Tibial artery (tissue), 4 donors: Measurements from ENCODE around the gene FRMD4A.
A peak's percentile ranks its signal among the peaks of the same experiment; 100 is the strongest.

Experiments
- DNase-seq, 2 donors: peaks; one replicate each; pipeline ENCODE4 v3.0.0-alpha.2; 2019
- H3K27ac ChIP-seq, 2 donors: fragments of 200-600 bp; sonication (generic) in 1 of 2; 1 replicate in 1 of 2; 2 replicates in 1 of 2; pipeline ENCODE4 v1.5.1; 2018 to 2019; ENCODE audit warnings: mild to moderate bottlenecking in 1 of 2
- H3K27me3 ChIP-seq, 2 donors: fragments of 200-600 bp; sonication (generic) in 1 of 2; one replicate each; pipeline versions ENCODE4 v1.5.1 to v1.6.0; 2016 to 2019
- H3K36me3 ChIP-seq, 3 donors: fragments of 200-600 bp; sonication (generic) in 2 of 3; one replicate each; pipeline ENCODE4 v1.5.1; 2016 to 2019; ENCODE audit warnings: mild to moderate bottlenecking in 2 of 3
- H3K4me1 ChIP-seq, 4 donors: fragments of 200-600 bp; sonication (generic) in 2 of 4; 1 replicate in 3 of 4; 2 replicates in 1 of 4; pipeline ENCODE4 v1.5.1; 2016 to 2019
- H3K4me3 ChIP-seq, 2 donors: fragments of 200-600 bp; sonication (generic) in 1 of 2; 1 replicate in 1 of 2; 2 replicates in 1 of 2; pipeline ENCODE4 v1.5.1; 2018 to 2019; ENCODE audit warnings: mild to moderate bottlenecking in 2 of 2
- H3K9me3 ChIP-seq, 3 donors: fragments of 200-600 bp; sonication (generic) in 1 of 3; one replicate each; pipeline ENCODE4 v1.5.1; 2016 to 2019
- intact Hi-C: fragments of 100-400 bp; cut with DNase I; formaldehyde crosslinking; loops from one replicate; pipeline ENCODE4 v1.15.0; 2023; ENCODE audit warnings: low total_unique reads
- TF ChIP-seq, protein P1 (sequence below), 2 experiments: fragments of 200-600 bp in 1 of 2; fragments of 450-650 bp in 1 of 2; IDR thresholded peaks; one replicate each; pipeline ENCODE4 v1.5.1; 2017 to 2019; ENCODE audit warnings: antibody characterized with exemption in 2 of 2, mild to moderate bottlenecking in 1 of 2, moderate library complexity in 1 of 2

The FRMD4A gene

GRCh38 chr10:13860886-13861285 lies 469.8 kb downstream of the FRMD4A start:
- peaks cover 4 to 61% (median 21%) of the 10 kb centered on the region in 4 donors for H3K4me1 ChIP-seq
- TF ChIP-seq, protein P1, sequence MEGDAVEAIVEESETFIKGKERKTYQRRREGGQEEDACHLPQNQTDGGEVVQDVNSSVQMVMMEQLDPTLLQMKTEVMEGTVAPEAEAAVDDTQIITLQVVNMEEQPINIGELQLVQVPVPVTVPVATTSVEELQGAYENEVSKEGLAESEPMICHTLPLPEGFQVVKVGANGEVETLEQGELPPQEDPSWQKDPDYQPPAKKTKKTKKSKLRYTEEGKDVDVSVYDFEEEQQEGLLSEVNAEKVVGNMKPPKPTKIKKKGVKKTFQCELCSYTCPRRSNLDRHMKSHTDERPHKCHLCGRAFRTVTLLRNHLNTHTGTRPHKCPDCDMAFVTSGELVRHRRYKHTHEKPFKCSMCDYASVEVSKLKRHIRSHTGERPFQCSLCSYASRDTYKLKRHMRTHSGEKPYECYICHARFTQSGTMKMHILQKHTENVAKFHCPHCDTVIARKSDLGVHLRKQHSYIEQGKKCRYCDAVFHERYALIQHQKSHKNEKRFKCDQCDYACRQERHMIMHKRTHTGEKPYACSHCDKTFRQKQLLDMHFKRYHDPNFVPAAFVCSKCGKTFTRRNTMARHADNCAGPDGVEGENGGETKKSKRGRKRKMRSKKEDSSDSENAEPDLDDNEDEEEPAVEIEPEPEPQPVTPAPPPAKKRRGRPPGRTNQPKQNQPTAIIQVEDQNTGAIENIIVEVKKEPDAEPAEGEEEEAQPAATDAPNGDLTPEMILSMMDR (IDR thresholded peaks at IDR 0.05) = no peak
- peak overlapping the region; percentile 36 to 44 for H3K27ac ChIP-seq
- H3K36me3 ChIP-seq = no peaks in the 10 kb centered on the region
- intact Hi-C loops = no loop called here
- no peak overlapping the region for H3K4me3 ChIP-seq
- DNase-seq = no peak
- H3K27me3 ChIP-seq = no peaks in the 10 kb centered on the region
- H3K9me3 ChIP-seq = no peaks in the 10 kb centered on the region

DNA sequence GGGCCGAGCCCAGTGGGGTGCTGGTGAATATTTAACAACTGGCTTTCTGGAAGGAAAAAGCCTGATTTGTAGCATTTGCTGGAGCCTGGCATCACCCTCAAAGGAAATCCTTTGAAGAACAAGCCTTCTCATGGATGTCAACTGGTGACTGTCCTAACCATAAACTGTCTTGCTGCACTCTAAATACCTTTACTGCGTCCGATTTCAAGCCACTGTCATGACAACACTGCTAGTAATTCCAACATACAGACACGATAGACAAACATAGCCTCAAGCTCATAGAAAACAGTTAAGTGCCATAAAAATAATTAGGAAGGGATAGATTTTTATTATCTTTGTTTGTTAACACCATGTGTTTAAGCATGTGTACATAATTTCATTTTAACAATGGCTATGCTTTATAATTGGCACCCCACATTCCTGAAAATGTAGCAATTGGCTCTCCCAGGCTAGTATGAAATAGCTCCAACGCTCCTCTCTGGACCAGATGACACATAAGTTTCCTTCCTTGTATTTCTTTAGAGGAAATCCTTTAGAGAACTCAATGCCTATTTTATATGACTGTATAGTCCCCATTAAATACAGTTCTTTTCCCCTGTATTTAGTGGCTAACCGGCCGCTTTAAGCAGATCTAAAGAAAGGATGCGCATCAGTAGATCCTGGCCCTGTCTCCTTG lies 470.6 kb downstream of the FRMD4A start:
- intact Hi-C loops = no loop called here
- Histone ChIP-seq H3K9me3 (no peaks in the 10 kb centered on the region), H3K4me3 (no peak overlapping the region), H3K27ac (peak overlapping the region; percentile 36 to 44), H3K27me3 (no peaks in the 10 kb centered on the region), H3K36me3 (no peaks in the 10 kb centered on the region), H3K4me1 (peaks cover 4 to 58% (median 22%) of the 10 kb centered on the region in 4 donors)
- TF ChIP-seq, protein P1 (IDR thresholded peaks at IDR 0.05) = no peak
- no peak for DNase-seq

DNA sequence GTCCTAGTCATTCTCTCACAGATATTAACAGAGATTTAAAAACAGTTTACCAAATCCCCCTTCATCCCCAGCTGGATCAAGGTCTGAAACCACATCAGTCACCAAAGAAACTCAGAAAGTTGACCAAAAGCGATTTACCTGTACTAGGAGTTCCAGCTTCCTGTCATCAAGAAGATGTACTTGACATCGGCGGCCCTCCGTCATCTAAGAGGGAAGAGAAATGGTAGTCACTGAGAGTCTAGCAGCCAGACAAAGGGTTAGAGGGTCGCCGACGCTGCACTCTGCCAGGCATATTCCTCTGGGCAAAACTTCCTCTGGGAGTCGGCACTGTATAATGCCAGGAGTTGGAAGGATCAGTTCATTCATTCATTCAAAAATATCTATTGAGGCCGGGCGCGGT lies 472.0 kb downstream of the FRMD4A start:
- TF ChIP-seq, protein P1 (IDR thresholded peaks at IDR 0.05) = no peak
- intact Hi-C loops = no loop called here
- H3K36me3 ChIP-seq = no peaks in the 10 kb centered on the region
- no peaks in the 10 kb centered on the region for H3K27me3 ChIP-seq
- no peak overlapping the region for H3K27ac ChIP-seq
- peaks cover 4 to 69% (median 30%) of the 10 kb centered on the region in 4 donors for H3K4me1 ChIP-seq
- no peak overlapping the region for H3K4me3 ChIP-seq
- no peak for DNase-seq
- no peaks in the 10 kb centered on the region for H3K9me3 ChIP-seq

- no peaks in the 10 kb centered on the region for H3K27me3 ChIP-seq
- no peak overlapping the region for H3K4me3 ChIP-seq
- H3K27ac ChIP-seq = peak overlapping the region in 1 of 2 donors; percentile 22
- H3K4me1 ChIP-seq = peaks cover 8 to 69% (median 35%) of the 10 kb centered on the region in 4 donors
- H3K36me3 ChIP-seq = no peaks in the 10 kb centered on the region
- H3K9me3 ChIP-seq = no peaks in the 10 kb centered on the region
- intact Hi-C loops = no loop called here
- DNase-seq = no peak
- TF ChIP-seq, protein P1 (IDR thresholded peaks at IDR 0.05) = no peak
These were observed 473.3 kb downstream of the FRMD4A start for GRCh38 chr10:13857451-13857850.

- intact Hi-C loops = no loop called here
- no peaks in the 10 kb centered on the region for H3K9me3 ChIP-seq
- no peaks in the 10 kb centered on the region for H3K36me3 ChIP-seq
- H3K4me1 ChIP-seq = peaks cover 3 to 60% (median 27%) of the 10 kb centered on the region in 4 donors
- no peak overlapping the region for H3K4me3 ChIP-seq
- TF ChIP-seq, protein P1 (IDR thresholded peaks at IDR 0.05) = no peak
- DNase-seq = no peak
- H3K27ac ChIP-seq = peak overlapping the region; percentile 70 to 74
- H3K27me3 ChIP-seq = no peaks in the 10 kb centered on the region
These were observed 476.9 kb downstream of the FRMD4A start for GRCh38 chr10:13853854-13854253.
